HUES64 (cell line): Measurements from ENCODE around the gene PBX4.

Experiments
- H3K27ac ChIP-seq: 2 replicates; pipeline ENCODE4 v1.7.0; 2013; ENCODE audit warnings: low read depth, low read length, inconsistent platforms
- H3K27me3 ChIP-seq: 2 replicates; pipeline ENCODE4 v1.6.1; 2013; ENCODE audit warnings: mild to moderate bottlenecking, low read length; ENCODE audit not compliant: insufficient read depth
- H3K36me3 ChIP-seq: 2 replicates; pipeline ENCODE4 v1.6.1; 2013; ENCODE audit warnings: mild to moderate bottlenecking, low read length; ENCODE audit not compliant: insufficient read depth
- H3K4me1 ChIP-seq: 2 replicates; pipeline ENCODE4 v1.6.1; 2013; ENCODE audit warnings: mild to moderate bottlenecking, low read length, moderate library complexity; ENCODE audit not compliant: insufficient read depth
- H3K4me3 ChIP-seq: 2 replicates; pipeline ENCODE4 v1.5.1; 2013; ENCODE audit warnings: mild to moderate bottlenecking, low read length, moderate library complexity
- H3K9ac ChIP-seq: 2 replicates; pipeline ENCODE4 v1.6.1; 2013; ENCODE audit warnings: mild to moderate bottlenecking, low read depth, low read length
- H3K9me3 ChIP-seq: 2 replicates; pipeline ENCODE4 v1.6.1; 2013; ENCODE audit warnings: low read depth, low read length; ENCODE audit not compliant: insufficient read depth
- WGBS: fragments of 150-250, 120-280 bp; methylation state at CpG from one replicate; pipeline ENCODE4 v1.1.7; 2013; ENCODE audit warnings: missing lambda C conversion rate; 5-methylcytosine and 5-hydroxymethylcytosine counted together

Gene PBX4

GRCh38 chr19:19563348-19563848 is 55.1 kb downstream of the PBX4 start:
- Histone ChIP-seq H3K27ac (no peak overlapping the region), H3K9ac (no peak overlapping the region), H3K4me3 (no peak overlapping the region), H3K27me3 (no peaks in the 10 kb centered on the region), H3K9me3 (no peaks in the 10 kb centered on the region), H3K4me1 (no peaks in the 10 kb centered on the region), H3K36me3 (no peaks in the 10 kb centered on the region; the same call in 1 of the 2 replicates)
- WGBS = 91% methylated on average over 17 of the region's 17 CpGs

- H3K27me3 ChIP-seq = no peaks in the 10 kb centered on the region
- H3K9me3 ChIP-seq = no peaks in the 10 kb centered on the region
- no peak overlapping the region for H3K27ac ChIP-seq
- no peak overlapping the region for H3K9ac ChIP-seq
- 85% methylated on average over 17 of the region's 17 CpGs for WGBS
- H3K4me3 ChIP-seq = no peak overlapping the region
- no peaks in the 10 kb centered on the region; the same call in 1 of the 2 replicates for H3K36me3 ChIP-seq
- no peaks in the 10 kb centered on the region for H3K4me1 ChIP-seq
Measured at GRCh38 chr19:19562665-19563347, 55.7 kb downstream of the PBX4 start.

- WGBS = 90% methylated on average over 26 of the region's 26 CpGs
- Histone ChIP-seq H3K9me3 (no peaks in the 10 kb centered on the region), H3K27me3 (no peaks in the 10 kb centered on the region), H3K9ac (no peak overlapping the region), H3K4me3 (no peak overlapping the region), H3K36me3 (no peaks in the 10 kb centered on the region; the same call in 1 of the 2 replicates), H3K27ac (no peak overlapping the region), H3K4me1 (no peaks in the 10 kb centered on the region)
Measured at GRCh38 chr19:19561946-19562664, 56.4 kb downstream of the PBX4 start.

- Histone ChIP-seq H3K9me3 (no peaks in the 10 kb centered on the region), H3K4me3 (no peak overlapping the region), H3K27ac (no peak overlapping the region), H3K36me3 (no peaks in the 10 kb centered on the region; the same call in 1 of the 2 replicates), H3K9ac (no peak overlapping the region), H3K4me1 (no peaks in the 10 kb centered on the region), H3K27me3 (no peaks in the 10 kb centered on the region)
- WGBS = 81% methylated on average over 4 of the region's 4 CpGs
Measured at GRCh38 chr19:19559931-19560330, 58.6 kb downstream of the PBX4 start.

- H3K9me3 ChIP-seq = no peaks in the 10 kb centered on the region
- WGBS = 95% methylated on average over 16 of the region's 16 CpGs
- no peak overlapping the region for H3K9ac ChIP-seq
Measured at GRCh38 chr19:19558636-19559035, 59.9 kb downstream of the PBX4 start.

GRCh38 chr19:19558055-19558454 is 60.4 kb downstream of the PBX4 start:
- H3K27ac ChIP-seq = no peak overlapping the region

More at GRCh38 chr19:19558636-19559035, 59.9 kb downstream of the PBX4 start:
- H3K27ac ChIP-seq = no peak overlapping the region
- H3K36me3 ChIP-seq = no peaks in the 10 kb centered on the region
- no peak overlapping the region for H3K4me3 ChIP-seq
- H3K4me1 ChIP-seq = no peaks in the 10 kb centered on the region
- no peaks in the 10 kb centered on the region for H3K27me3 ChIP-seq

GRCh38 chr19:19554074-19555023 is 64.1 kb downstream of the PBX4 start:
- no peak overlapping the region for H3K27ac ChIP-seq
- H3K9ac ChIP-seq = no peak overlapping the region
- 67% methylated on average over 34 of the region's 34 CpGs for WGBS
- H3K36me3 ChIP-seq = no peaks in the 10 kb centered on the region
- no peaks in the 10 kb centered on the region for H3K9me3 ChIP-seq
- no peaks in the 10 kb centered on the region for H3K4me1 ChIP-seq
- H3K27me3 ChIP-seq = no peaks in the 10 kb centered on the region
- H3K4me3 ChIP-seq = no peak overlapping the region

More at GRCh38 chr19:19558055-19558454, 60.4 kb downstream of the PBX4 start:
- Histone ChIP-seq H3K9ac (no peak overlapping the region), H3K36me3 (no peaks in the 10 kb centered on the region), H3K27me3 (no peaks in the 10 kb centered on the region), H3K4me1 (no peaks in the 10 kb centered on the region), H3K4me3 (no peak overlapping the region), H3K9me3 (no peaks in the 10 kb centered on the region)
- WGBS = 88% methylated on average over 15 of the region's 15 CpGs

- Histone ChIP-seq H3K9me3 (no peaks in the 10 kb centered on the region), H3K4me1 (no peaks in the 10 kb centered on the region), H3K27ac (no peak overlapping the region), H3K4me3 (no peak overlapping the region), H3K27me3 (no peaks in the 10 kb centered on the region), H3K9ac (no peak overlapping the region), H3K36me3 (no peaks in the 10 kb centered on the region)
- 94% methylated on average over 10 of the region's 10 CpGs for WGBS
Measured at GRCh38 chr19:19553670-19554069, 64.8 kb downstream of the PBX4 start.

- Histone ChIP-seq H3K9ac (no peak overlapping the region), H3K9me3 (no peaks in the 10 kb centered on the region), H3K36me3 (no peaks in the 10 kb centered on the region), H3K27ac (no peak overlapping the region), H3K4me3 (no peak overlapping the region), H3K4me1 (no peaks in the 10 kb centered on the region), H3K27me3 (no peaks in the 10 kb centered on the region)
- WGBS = 63% methylated on average over 6 of the region's 6 CpGs
Measured at GRCh38 chr19:19552798-19553197, 65.7 kb downstream of the PBX4 start.

GRCh38 chr19:19551853-19552192 is 66.7 kb downstream of the PBX4 start:
- H3K4me3 ChIP-seq = no peak overlapping the region
- H3K36me3 ChIP-seq = no peaks in the 10 kb centered on the region
- no peaks in the 10 kb centered on the region for H3K27me3 ChIP-seq
- H3K9ac ChIP-seq = no peak overlapping the region
- H3K27ac ChIP-seq = no peak overlapping the region
- H3K4me1 ChIP-seq = no peaks in the 10 kb centered on the region
- WGBS = 90% methylated on average over 14 of the region's 14 CpGs
- no peaks in the 10 kb centered on the region for H3K9me3 ChIP-seq
